ENCODE results near the gene TTL. TPM values are rescaled to one million over a fixed set of nuclear protein-coding genes. Genes with fewer than 3 reads are reported as not detected.
"Not testable (repeated sequence)": the region's sequence is repeated elsewhere in the genome, so short reads cannot be mapped to it uniquely, and the experiment has no call there.

The TTL gene
- total RNA-seq, 3 donors from 2014 or later = 13.4 to 32.2 (median 20.3) TPM

DNA sequence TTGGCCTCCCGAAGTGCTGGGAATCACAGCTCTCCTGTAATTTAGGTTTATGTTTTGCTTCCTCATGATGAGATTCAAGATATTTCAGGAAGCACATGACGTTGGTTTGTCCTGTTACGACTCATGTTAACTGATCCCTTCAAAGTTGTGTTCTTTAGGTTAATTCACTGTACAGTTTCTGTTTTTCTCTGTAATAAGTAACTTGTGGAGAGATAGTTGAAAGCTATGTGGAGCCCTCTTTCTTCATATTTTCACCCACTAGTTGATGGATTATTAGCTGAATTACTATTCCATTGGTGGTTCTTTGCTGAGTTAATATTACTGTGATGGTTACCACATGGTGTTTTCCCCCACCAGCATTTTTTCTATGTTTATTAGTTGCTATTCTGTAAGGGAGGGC, 84.1 kb downstream of the TTL start:
- Histone ChIP-seq H3K36me3 (ENCODE audit: low read depth) (peaks cover 4% of the 10 kb centered on the region), H3K4me3 (no peak overlapping the region), H3K4me1 (ENCODE audit: low read depth) (no peaks in the 10 kb centered on the region), H3K9me3 (no peaks in the 10 kb centered on the region)
- DNase-seq = no peak
- TF ChIP-seq, protein P1, sequence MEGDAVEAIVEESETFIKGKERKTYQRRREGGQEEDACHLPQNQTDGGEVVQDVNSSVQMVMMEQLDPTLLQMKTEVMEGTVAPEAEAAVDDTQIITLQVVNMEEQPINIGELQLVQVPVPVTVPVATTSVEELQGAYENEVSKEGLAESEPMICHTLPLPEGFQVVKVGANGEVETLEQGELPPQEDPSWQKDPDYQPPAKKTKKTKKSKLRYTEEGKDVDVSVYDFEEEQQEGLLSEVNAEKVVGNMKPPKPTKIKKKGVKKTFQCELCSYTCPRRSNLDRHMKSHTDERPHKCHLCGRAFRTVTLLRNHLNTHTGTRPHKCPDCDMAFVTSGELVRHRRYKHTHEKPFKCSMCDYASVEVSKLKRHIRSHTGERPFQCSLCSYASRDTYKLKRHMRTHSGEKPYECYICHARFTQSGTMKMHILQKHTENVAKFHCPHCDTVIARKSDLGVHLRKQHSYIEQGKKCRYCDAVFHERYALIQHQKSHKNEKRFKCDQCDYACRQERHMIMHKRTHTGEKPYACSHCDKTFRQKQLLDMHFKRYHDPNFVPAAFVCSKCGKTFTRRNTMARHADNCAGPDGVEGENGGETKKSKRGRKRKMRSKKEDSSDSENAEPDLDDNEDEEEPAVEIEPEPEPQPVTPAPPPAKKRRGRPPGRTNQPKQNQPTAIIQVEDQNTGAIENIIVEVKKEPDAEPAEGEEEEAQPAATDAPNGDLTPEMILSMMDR (IDR thresholded peaks at IDR 0.05) = no peak
- intact Hi-C loops (cut with DNase I, micrococcal nuclease) = no loop called here
- ATAC-seq = no peak

DNA sequence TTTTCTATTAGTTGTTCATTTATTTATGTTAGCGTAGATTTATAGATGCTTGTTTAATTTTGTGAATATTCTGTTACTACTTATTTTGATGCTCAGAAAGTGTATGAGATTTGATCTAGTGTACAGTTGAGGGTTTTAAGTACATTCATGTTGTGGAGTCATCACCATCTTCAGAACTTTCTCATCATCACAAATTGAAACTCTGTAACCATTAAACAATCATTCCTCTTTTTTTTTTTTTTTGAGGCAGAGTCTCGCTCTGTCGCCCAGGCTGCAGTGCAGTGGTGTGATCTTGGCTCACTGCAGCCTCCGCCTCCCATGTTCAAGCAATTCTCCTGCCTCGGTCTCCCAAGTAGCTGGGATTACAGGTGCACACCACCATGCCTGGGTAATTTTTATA, 84.6 kb downstream of the TTL start:
- ATAC-seq; H3K9me3 ChIP-seq; H3K4me1 ChIP-seq (ENCODE audit: low read depth); H3K4me3 ChIP-seq; DNase-seq; H3K36me3 ChIP-seq (ENCODE audit: low read depth); intact Hi-C loops (cut with DNase I, micrococcal nuclease): not testable (repeated sequence)

DNA sequence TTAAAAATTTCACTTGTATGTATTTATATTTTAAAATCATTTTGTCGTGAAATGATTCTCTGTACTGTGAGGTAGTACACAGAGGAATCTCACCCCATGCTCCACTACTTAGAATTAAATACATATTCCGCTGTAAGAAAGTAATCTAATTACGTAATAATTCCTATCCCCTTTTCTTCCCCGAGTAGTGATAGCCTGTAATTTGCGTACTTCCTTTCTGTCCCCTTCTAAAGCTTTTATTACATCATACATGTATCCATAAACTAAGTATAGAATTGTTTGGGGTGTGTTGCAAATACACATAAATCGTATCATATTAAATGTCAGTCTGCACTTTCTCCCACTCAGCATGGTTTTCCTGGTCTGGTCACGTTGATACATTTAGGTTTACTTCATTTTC, 90.0 kb downstream of the TTL start:
- ATAC-seq (no peak), DNase-seq (no peak)
- TF ChIP-seq, protein P1 (IDR thresholded peaks at IDR 0.05) = no peak
- Histone ChIP-seq H3K36me3 (ENCODE audit: low read depth) (peaks cover 8% of the 10 kb centered on the region), H3K4me1 (ENCODE audit: low read depth) (no peaks in the 10 kb centered on the region), H3K4me3 (no peak overlapping the region), H3K9me3 (no peaks in the 10 kb centered on the region)
- intact Hi-C loops (cut with DNase I, micrococcal nuclease) = no loop called here

DNA sequence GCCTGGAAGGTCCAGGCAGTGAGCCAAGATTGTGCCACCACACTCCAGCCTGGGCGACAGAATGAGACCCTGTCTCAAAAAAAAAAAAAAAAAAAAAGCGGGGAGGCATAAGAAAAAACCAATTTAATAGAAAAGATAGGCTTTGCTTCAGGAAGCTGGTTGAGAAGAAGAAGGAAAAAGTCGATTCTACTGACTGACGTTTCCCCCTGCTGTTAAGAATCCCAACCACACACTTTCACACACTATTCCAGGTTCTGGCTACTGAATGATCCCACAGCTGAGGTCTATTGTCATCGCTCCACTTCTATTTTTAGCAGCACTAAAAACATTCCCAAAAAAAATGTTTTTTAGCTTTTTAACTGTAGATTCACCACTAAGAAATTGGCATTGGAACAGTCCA, 95.8 kb downstream of the TTL start:
- peaks cover 4% of the 10 kb centered on the region for H3K36me3 ChIP-seq (ENCODE audit: low read depth)
- no peak overlapping the region for H3K4me3 ChIP-seq
- TF ChIP-seq, protein P1 (IDR thresholded peaks at IDR 0.05) = no peak
- intact Hi-C loops (cut with DNase I, micrococcal nuclease) = no loop called here
- ATAC-seq (no peak), DNase-seq (no peak)
- no peaks in the 10 kb centered on the region for H3K4me1 ChIP-seq (ENCODE audit: low read depth)
- no peaks in the 10 kb centered on the region for H3K9me3 ChIP-seq

DNA sequence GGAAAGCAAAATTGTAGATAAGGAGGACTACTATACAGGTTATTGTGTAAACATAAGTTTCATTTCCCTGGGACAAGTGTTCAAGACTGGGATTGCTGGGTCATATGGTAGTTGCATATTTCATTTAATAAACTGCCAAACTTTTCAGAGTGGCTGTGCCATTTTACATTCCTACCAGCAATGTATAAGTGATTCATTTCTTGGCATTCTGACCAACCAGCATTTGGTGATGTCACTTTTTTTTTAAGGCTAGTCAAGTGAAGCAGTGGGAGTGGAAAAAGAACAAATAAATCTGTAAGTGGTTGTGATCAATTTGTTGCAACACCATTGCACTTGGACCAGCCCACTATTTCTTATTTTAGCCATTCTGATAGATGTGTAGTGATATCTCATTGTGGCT, 97.3 kb downstream of the TTL start:
- no peak for DNase-seq
- ATAC-seq = no peak
- Histone ChIP-seq H3K4me3 (no peak overlapping the region), H3K4me1 (ENCODE audit: low read depth) (no peaks in the 10 kb centered on the region), H3K9me3 (no peaks in the 10 kb centered on the region), H3K36me3 (ENCODE audit: low read depth) (peaks cover 4% of the 10 kb centered on the region)
- TF ChIP-seq, protein P1 (IDR thresholded peaks at IDR 0.05) = no peak
- intact Hi-C loops (cut with DNase I, micrococcal nuclease) = no loop called here

DNA sequence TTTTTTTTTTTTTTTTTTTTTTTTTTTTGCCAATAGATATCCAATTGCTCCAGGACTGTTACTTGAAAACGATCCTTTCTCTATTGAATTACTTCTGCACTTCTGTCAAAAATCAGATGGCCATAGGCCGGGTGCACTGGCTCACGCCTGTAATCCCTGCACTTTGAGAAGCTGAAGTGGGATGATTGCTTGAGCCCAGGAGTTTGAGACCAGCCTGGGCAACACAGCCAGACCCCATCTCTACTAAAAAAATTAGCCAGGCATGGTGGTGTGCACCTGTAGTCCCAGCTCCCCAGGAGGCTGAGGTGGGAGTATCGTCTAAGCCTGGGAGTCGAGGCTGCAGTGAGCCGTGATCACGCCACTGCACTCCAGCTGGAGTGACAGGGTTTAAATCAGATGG, 98.1 kb downstream of the TTL start:
- intact Hi-C loops (cut with DNase I, micrococcal nuclease) = no loop called here
- DNase-seq (no peak), ATAC-seq (no peak)
- Histone ChIP-seq H3K4me3 (no peak overlapping the region), H3K36me3 (ENCODE audit: low read depth) (peaks cover under 1% of the 10 kb centered on the region), H3K9me3 (no peaks in the 10 kb centered on the region), H3K4me1 (ENCODE audit: low read depth) (peaks cover 5% of the 10 kb centered on the region)
- TF ChIP-seq, protein P1 (IDR thresholded peaks at IDR 0.05) = no peak

All from mucosa of descending colon (tissue), 3 donors.